Measurements from ENCODE around the gene DPY19L2.
"Not testable (repeated sequence)": the region's sequence is repeated elsewhere in the genome, so short reads cannot be mapped to it uniquely, and the experiment has no call there.

- not testable (repeated sequence) for TF ChIP-seq CTCF, POLR2A (IDR thresholded peaks at IDR 0.05)
Observed at GRCh38 chr12:63712979-63713680, 44.8 kb upstream of the DPY19L2 start.

Measured in right lobe of liver (tissue), 4 donors.